GM12872 (cell line): ENCODE results near the gene TJP1.

Experiments used
- TF ChIP-seq, protein P1 (sequence below): IDR thresholded peaks from 3 replicates; pipeline ENCODE4 v1.5.1; 2011; ENCODE audit warnings: low read depth, mild to moderate bottlenecking, low read length, moderate library complexity; ENCODE audit not compliant: insufficient read depth

The TJP1 gene

DNA sequence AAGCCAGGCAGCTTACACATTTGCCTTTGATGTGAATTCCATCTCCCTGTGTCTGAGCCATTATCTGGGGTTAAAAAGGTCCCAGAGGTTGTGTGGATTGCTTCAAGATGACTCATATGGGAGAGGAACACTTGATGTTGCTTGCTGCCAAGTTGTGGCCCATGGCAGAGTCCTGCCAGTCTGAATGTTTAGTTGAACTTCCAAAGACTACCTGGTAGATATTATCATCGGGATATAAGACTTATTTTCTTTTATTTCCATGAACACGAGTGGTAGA lies 85.6 kb downstream of the TJP1 start:
- TF ChIP-seq, protein P1, sequence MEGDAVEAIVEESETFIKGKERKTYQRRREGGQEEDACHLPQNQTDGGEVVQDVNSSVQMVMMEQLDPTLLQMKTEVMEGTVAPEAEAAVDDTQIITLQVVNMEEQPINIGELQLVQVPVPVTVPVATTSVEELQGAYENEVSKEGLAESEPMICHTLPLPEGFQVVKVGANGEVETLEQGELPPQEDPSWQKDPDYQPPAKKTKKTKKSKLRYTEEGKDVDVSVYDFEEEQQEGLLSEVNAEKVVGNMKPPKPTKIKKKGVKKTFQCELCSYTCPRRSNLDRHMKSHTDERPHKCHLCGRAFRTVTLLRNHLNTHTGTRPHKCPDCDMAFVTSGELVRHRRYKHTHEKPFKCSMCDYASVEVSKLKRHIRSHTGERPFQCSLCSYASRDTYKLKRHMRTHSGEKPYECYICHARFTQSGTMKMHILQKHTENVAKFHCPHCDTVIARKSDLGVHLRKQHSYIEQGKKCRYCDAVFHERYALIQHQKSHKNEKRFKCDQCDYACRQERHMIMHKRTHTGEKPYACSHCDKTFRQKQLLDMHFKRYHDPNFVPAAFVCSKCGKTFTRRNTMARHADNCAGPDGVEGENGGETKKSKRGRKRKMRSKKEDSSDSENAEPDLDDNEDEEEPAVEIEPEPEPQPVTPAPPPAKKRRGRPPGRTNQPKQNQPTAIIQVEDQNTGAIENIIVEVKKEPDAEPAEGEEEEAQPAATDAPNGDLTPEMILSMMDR, result no peak

DNA sequence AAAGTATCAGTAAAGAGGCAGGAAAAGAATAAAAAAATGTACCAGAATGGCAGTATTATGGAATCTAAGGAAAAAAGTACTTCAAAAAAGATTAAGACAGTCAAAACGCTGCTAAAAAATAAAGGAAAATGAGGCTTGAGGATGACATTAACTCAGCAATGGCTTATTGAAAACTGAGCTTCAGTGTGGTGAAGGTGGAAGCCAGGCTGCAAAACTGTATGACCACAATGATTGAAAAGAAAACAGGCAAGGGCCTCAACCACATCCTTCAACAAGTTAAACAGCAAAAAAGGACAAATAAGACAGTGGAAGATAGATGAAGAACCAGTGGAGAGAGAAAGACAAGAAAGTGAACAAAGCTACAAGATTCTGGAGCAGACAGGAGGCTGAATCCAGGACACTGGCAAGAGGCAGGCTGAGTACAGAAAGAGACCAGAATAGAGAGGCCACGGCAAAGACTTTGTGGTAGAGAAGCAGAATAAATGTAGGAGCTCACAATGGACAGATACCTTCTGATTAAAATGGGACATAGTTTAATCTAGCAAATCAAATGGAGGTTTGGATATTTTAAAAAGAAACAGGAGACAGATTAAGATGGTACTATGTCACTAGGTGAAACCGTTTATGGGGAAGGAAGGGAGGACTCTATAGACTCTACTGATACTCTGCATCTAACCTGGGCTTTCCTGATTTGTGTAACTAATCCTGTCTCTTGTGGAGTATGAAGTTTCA lies 86.1 kb downstream of the TJP1 start:
- TF ChIP-seq, protein P1, result no peak

DNA sequence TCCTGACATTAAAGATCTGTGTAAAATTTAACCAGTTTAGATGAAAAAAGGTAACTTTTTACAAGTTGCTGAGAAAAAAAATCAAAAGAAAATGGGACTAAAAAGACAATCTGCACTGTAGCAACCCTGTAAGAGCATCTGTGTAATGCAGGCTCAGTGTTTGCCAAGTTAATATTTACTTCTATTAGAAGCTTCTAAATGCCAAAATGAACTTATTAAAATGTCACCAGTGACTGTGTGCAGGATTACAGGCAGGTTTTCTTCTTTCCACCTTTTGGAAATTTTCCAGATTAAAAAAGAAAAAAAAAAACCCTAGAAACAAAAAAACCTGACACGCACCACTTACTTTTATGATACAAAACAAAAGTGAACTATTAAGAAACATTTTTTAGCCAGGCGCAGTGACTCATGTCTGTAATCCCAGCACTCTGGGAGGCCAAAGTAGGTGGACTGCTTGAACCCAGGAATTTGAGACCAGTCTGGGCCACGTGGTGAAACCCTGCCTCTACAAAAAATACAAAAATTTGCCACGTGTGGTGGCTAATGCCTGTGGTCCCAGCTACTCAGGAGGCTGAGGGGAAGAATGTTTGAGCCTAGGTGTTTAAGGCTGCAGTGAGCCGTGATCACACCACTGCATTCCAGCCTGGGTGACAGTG lies 87.2 kb downstream of the TJP1 start:
- TF ChIP-seq, protein P1, result no peak

DNA sequence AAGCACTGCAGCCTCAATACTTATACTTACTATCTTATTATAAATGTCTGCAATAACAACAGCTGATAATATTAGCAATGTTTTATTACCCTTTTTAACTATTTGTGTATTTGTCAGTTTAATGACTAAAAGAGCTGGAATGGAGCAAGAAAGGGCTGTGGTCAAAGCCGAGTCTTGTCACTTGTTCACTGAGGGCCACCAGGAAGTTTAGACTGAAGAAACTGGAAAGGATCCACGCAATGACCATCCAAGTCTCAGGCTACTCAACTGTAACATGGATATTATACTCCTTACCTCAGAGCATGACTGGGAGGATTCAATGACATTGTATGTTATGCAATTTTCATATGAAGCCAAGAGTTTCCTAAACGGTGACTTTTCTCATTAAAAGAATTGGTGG lies 90.4 kb downstream of the TJP1 start:
- TF ChIP-seq, protein P1, result no peak

DNA sequence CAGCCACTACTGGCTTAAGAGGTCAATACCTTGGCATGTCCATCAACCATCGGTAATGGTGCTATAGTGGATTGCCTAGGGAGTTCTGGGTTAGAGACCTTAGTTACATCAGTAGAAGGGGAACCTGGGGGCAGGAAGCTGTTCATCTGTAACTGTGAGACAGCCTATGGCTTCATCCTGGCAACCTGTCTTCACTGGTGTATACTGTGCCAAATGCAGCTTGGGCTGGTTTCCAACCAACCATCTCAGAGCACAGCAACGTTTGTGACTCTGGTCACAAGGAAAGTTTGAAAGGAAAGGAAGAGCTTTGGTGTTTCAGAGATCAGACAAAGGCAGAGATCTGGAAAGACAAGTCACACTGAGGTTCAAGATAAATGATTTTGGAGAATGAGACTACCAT lies 93.8 kb downstream of the TJP1 start:
- TF ChIP-seq, protein P1, result no peak

DNA sequence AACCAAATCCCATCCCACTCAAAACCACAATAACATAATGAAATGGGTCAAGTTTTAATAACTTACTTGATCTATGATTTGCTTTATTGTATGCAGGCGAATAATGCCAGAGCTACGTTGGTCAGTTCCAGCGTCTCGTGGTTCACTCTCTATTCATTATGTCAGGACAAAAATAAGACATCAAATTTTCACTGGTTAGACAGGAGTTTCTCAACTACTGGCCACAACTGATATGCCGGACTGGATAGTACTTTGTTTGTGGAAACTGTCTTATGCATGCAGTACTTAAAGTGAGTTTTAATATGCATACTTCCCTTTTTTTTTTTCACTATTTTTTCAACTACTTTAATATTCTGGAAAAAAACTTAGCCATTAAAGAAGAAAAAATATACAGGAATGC lies 94.4 kb downstream of the TJP1 start:
- TF ChIP-seq, protein P1, result no peak

DNA sequence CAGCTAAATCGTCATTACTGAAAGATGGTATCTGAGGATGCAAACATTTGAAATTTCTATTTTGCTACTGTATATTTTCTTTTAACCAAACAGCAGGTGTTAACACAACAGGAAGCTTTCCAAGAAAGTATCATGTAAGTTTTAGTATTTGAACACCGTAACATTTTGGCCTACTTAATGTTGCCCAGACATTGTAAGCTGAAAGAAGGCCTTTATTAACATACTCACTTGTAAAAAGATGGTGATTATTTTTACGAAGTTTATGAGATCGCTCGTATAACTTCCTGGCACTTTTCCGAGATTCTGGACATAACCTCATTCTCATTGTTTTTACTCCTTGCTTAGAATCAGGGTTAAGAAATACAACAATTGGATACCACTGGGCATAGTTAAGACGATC lies 95.7 kb downstream of the TJP1 start:
- TF ChIP-seq, protein P1, result no peak
